ENCODE data around the gene SPO11. TPM values are rescaled to one million over a fixed set of nuclear protein-coding genes. Genes with fewer than 3 reads are reported as not detected.

Gene SPO11
- total and polyA plus RNA-seq, 2 donors (not counting 1 experiment from before 2014, with no cell fraction given), result not detected

- no peak for ATAC-seq (ENCODE audit: low read depth)
- no peak overlapping the region for H3K27ac ChIP-seq (ENCODE audit: low read length in 2 of 2)
- peaks cover 11% of the 10 kb centered on the region for H4K20me1 ChIP-seq (ENCODE audit: control insufficient read depth, insufficient read depth, low read length, poor library complexity, severe bottlenecking)
- H2AFZ ChIP-seq (ENCODE audit: insufficient read depth, low read depth, low read length, poor library complexity, severe bottlenecking), result no peak overlapping the region
- peaks cover 13% of the 10 kb centered on the region for H3K79me2 ChIP-seq (ENCODE audit: control insufficient read depth, insufficient read depth, low read length)
- no peaks in the 10 kb centered on the region for H3K9me3 Mint-ChIP-seq (ENCODE audit: insufficient read depth)
- peaks cover 0 to 14% of the 10 kb centered on the region in 2 experiments for H3K36me3 ChIP-seq (replicated peaks in 1 of 2; ENCODE audit: control extremely low read depth in 1 of 2, control insufficient read depth in 1 of 2, extremely low read depth in 1 of 2, insufficient read depth in 2 of 2, low read length in 1 of 2)
- no peaks in the 10 kb centered on the region for H3K9me3 ChIP-seq (ENCODE audit: control extremely low read depth in 1 of 3, control insufficient read depth in 2 of 3, insufficient read depth in 1 of 3, low read length in 2 of 3)
- ChIA-PET POLR2A (interaction anchor here (1.7 to 7.4 kb wide), 3 partner anchors 12 to 231 kb away, joined by 5 to 109 read pairs (median 17); partner anchors contain the start of gene ZBP1), CTCF (interaction anchor here (1.1 to 4.6 kb wide), 11 partner anchors 8 to 122 kb away, joined by 3 to 66 read pairs (median 13); no protein-coding TSS in a partner anchor)
- H3K27me3 ChIP-seq (replicated peaks in 1 of 4; ENCODE audit: control extremely low read depth in 1 of 4, control insufficient read depth in 3 of 4, insufficient read depth in 4 of 4, low read length in 3 of 4), result no peaks in the 10 kb centered on the region
- no peak overlapping the region for H3K4me2 ChIP-seq (replicated peaks; ENCODE audit: low read depth, low read length, poor library complexity, severe bottlenecking)
- no peak for DNase-seq
- no peaks in the 10 kb centered on the region for H3K27me3 Mint-ChIP-seq
- 100% methylated on average over 2 of the region's 7 CpGs for WGBS (ENCODE audit: insufficient coverage)
- H3K4me1 ChIP-seq (ENCODE audit: control insufficient read depth in 2 of 2, insufficient read depth in 2 of 2, low read length in 2 of 2), result peaks cover 22 to 35% of the 10 kb centered on the region in 2 donors
- intact Hi-C loops (cut with micrococcal nuclease), result loop anchor here (2.0 to 10.0 kb wide), 2 partner anchors 47 to 233 kb away; partner anchors contain the start of gene ZBP1
- H3K4me3 Mint-ChIP-seq, result no peak overlapping the region
- no peak overlapping the region for H3K4me3 ChIP-seq (ENCODE audit: control extremely low read depth in 1 of 5, extremely low read depth in 1 of 5, insufficient read depth in 1 of 5, low read depth in 2 of 5, low read length in 4 of 5)
- H3K27ac Mint-ChIP-seq, result no peak overlapping the region
- peaks cover 20% of the 10 kb centered on the region for H3K4me1 Mint-ChIP-seq
- no peak overlapping the region for H3K9ac ChIP-seq (ENCODE audit: low read length)
- TF ChIP-seq, protein P1, sequence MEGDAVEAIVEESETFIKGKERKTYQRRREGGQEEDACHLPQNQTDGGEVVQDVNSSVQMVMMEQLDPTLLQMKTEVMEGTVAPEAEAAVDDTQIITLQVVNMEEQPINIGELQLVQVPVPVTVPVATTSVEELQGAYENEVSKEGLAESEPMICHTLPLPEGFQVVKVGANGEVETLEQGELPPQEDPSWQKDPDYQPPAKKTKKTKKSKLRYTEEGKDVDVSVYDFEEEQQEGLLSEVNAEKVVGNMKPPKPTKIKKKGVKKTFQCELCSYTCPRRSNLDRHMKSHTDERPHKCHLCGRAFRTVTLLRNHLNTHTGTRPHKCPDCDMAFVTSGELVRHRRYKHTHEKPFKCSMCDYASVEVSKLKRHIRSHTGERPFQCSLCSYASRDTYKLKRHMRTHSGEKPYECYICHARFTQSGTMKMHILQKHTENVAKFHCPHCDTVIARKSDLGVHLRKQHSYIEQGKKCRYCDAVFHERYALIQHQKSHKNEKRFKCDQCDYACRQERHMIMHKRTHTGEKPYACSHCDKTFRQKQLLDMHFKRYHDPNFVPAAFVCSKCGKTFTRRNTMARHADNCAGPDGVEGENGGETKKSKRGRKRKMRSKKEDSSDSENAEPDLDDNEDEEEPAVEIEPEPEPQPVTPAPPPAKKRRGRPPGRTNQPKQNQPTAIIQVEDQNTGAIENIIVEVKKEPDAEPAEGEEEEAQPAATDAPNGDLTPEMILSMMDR (IDR thresholded peaks at IDR 0.05), result no peak
- no peak for TF ChIP-seq EZH2 (IDR thresholded peaks at IDR 0.05; ENCODE audit: borderline replicate concordance, insufficient read depth, low read depth, low read length, poor library complexity, severe bottlenecking)
These were observed 58.4 kb downstream of the SPO11 start for GRCh38 chr20:57387945-57388371.
